Measurements from ENCODE around the gene SARNP.

- TF ChIP-seq, protein P1, sequence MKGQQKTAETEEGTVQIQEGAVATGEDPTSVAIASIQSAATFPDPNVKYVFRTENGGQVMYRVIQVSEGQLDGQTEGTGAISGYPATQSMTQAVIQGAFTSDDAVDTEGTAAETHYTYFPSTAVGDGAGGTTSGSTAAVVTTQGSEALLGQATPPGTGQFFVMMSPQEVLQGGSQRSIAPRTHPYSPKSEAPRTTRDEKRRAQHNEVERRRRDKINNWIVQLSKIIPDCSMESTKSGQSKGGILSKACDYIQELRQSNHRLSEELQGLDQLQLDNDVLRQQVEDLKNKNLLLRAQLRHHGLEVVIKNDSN (IDR thresholded peaks at IDR 0.05) = no peak
- TF ChIP-seq, protein P2, sequence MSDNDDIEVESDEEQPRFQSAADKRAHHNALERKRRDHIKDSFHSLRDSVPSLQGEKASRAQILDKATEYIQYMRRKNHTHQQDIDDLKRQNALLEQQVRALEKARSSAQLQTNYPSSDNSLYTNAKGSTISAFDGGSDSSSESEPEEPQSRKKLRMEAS (IDR thresholded peaks at IDR 0.05) = no peak
- TF ChIP-seq NFIC (IDR thresholded peaks at IDR 0.05) = no peak
- TF ChIP-seq TEAD4 (IDR thresholded peaks at IDR 0.05) = no peak
- no peak for TF ChIP-seq YY1 (IDR thresholded peaks at IDR 0.05; ENCODE audit: low read depth)
These were observed 28.4 kb upstream of the SARNP start for GRCh38 chr12:55845785-55846496.

All from Ishikawa (cell line).